DMS79 treated with DMSO at 0.1 percent for 48 hours (cell line): ENCODE data around the gene COMT.
A peak's percentile ranks its signal among the peaks of the same experiment; 100 is the strongest.

Experiments
- DNase-seq: peaks from one replicate; lab custom pipeline; 2025; lab: John Stamatoyannopoulos, UW

COMT gene

GRCh38 chr22:20011993-20012740, 70.6 kb downstream of the COMT start:
- DNase-seq = no peak

GRCh38 chr22:20012741-20013331, 71.3 kb downstream of the COMT start:
- no peak for DNase-seq

- DNase-seq = no peak
These were observed 71.9 kb downstream of the COMT start for GRCh38 chr22:20013382-20013871.

- DNase-seq = no peak
These were observed 73.1 kb downstream of the COMT start for GRCh38 chr22:20014526-20015186.

GRCh38 chr22:20015187-20015625, 73.6 kb downstream of the COMT start:
- no peak for DNase-seq

- DNase-seq = no peak
These were observed 74.6 kb downstream of the COMT start for GRCh38 chr22:20015971-20016733.

GRCh38 chr22:20016734-20017621, 75.4 kb downstream of the COMT start, which contains the start of gene ARVCF:
Gene ARVCF, minus strand, starts transcription at chr22:20016823. Its CDS starts 26,029 bp downstream, at chr22:19990794.
- DNase-seq = peak; percentile 49

- no peak for DNase-seq
These were observed 76.0 kb downstream of the COMT start for GRCh38 chr22:20017622-20017958.

GRCh38 chr22:20018001-20018400, 76.4 kb downstream of the COMT start:
- DNase-seq = no peak
